ENCODE measurements around the gene RICTOR. TPM values are rescaled to one million over a fixed set of nuclear protein-coding genes. Genes with fewer than 3 reads are reported as not detected.

The RICTOR gene
- total RNA-seq, 1 donor from 2014 or later = 35.3 TPM

- peaks cover 5% of the 10 kb centered on the region for H3K27me3 Mint-ChIP-seq (ENCODE audit: unreplicated experiment)
- H3K4me3 Mint-ChIP-seq (ENCODE audit: unreplicated experiment) = no peak overlapping the region
- no peak overlapping the region for H3K27ac Mint-ChIP-seq (ENCODE audit: unreplicated experiment)
- no peak for DNase-seq (ENCODE audit: low spot score)
- no peaks in the 10 kb centered on the region for H3K4me1 Mint-ChIP-seq (ENCODE audit: unreplicated experiment)
- peaks cover 19% of the 10 kb centered on the region for H3K36me3 Mint-ChIP-seq (ENCODE audit: low read depth, unreplicated experiment)
- TF ChIP-seq CTCF (IDR thresholded peaks at IDR 0.05; ENCODE audit: unreplicated experiment) = no peak
- peaks cover 9% of the 10 kb centered on the region for H3K9me3 Mint-ChIP-seq (ENCODE audit: unreplicated experiment)
These were observed 162.3 kb downstream of the RICTOR start for GRCh38 chr5:38911933-38912332.

- H3K4me1 Mint-ChIP-seq (ENCODE audit: unreplicated experiment) = no peaks in the 10 kb centered on the region
- peaks cover 5% of the 10 kb centered on the region for H3K27me3 Mint-ChIP-seq (ENCODE audit: unreplicated experiment)
- H3K9me3 Mint-ChIP-seq (ENCODE audit: unreplicated experiment) = peaks cover 9% of the 10 kb centered on the region
- no peak overlapping the region for H3K4me3 Mint-ChIP-seq (ENCODE audit: unreplicated experiment)
- no peak overlapping the region for H3K27ac Mint-ChIP-seq (ENCODE audit: unreplicated experiment)
- peaks cover 40% of the 10 kb centered on the region for H3K36me3 Mint-ChIP-seq (ENCODE audit: low read depth, unreplicated experiment)
- DNase-seq (ENCODE audit: low spot score) = no peak
- TF ChIP-seq CTCF (IDR thresholded peaks at IDR 0.05; ENCODE audit: unreplicated experiment) = no peak
These were observed 167.7 kb downstream of the RICTOR start for GRCh38 chr5:38906503-38906902.

GRCh38 chr5:38905516-38905915 lies 168.7 kb downstream of the RICTOR start:
- H3K27ac Mint-ChIP-seq (ENCODE audit: unreplicated experiment) = no peak overlapping the region
- no peaks in the 10 kb centered on the region for H3K4me1 Mint-ChIP-seq (ENCODE audit: unreplicated experiment)
- DNase-seq (ENCODE audit: low spot score) = no peak
- TF ChIP-seq CTCF (IDR thresholded peaks at IDR 0.05; ENCODE audit: unreplicated experiment) = no peak
- H3K4me3 Mint-ChIP-seq (ENCODE audit: unreplicated experiment) = no peak overlapping the region
- peaks cover 4% of the 10 kb centered on the region for H3K9me3 Mint-ChIP-seq (ENCODE audit: unreplicated experiment)
- H3K36me3 Mint-ChIP-seq (ENCODE audit: low read depth, unreplicated experiment) = peaks cover 39% of the 10 kb centered on the region
- peaks cover 5% of the 10 kb centered on the region for H3K27me3 Mint-ChIP-seq (ENCODE audit: unreplicated experiment)

- Mint-ChIP-seq H3K4me3 (ENCODE audit: unreplicated experiment) (no peak overlapping the region), H3K4me1 (ENCODE audit: unreplicated experiment) (no peaks in the 10 kb centered on the region), H3K27ac (ENCODE audit: unreplicated experiment) (no peak overlapping the region), H3K27me3 (ENCODE audit: unreplicated experiment) (no peaks in the 10 kb centered on the region), H3K9me3 (ENCODE audit: unreplicated experiment) (no peaks in the 10 kb centered on the region), H3K36me3 (ENCODE audit: low read depth, unreplicated experiment) (peaks cover 25% of the 10 kb centered on the region)
- DNase-seq (ENCODE audit: low spot score) = no peak
- no peak for TF ChIP-seq CTCF (IDR thresholded peaks at IDR 0.05; ENCODE audit: unreplicated experiment)
These were observed 174.3 kb downstream of the RICTOR start for GRCh38 chr5:38899936-38900335.

- peaks cover 2% of the 10 kb centered on the region for H3K27me3 Mint-ChIP-seq (ENCODE audit: unreplicated experiment)
- DNase-seq (ENCODE audit: low spot score) = no peak
- peaks cover 7% of the 10 kb centered on the region for H3K9me3 Mint-ChIP-seq (ENCODE audit: unreplicated experiment)
- TF ChIP-seq CTCF (IDR thresholded peaks at IDR 0.05; ENCODE audit: unreplicated experiment) = no peak
- H3K4me3 Mint-ChIP-seq (ENCODE audit: unreplicated experiment) = no peak overlapping the region
- no peak overlapping the region for H3K27ac Mint-ChIP-seq (ENCODE audit: unreplicated experiment)
- H3K4me1 Mint-ChIP-seq (ENCODE audit: unreplicated experiment) = no peaks in the 10 kb centered on the region
- peaks cover 3% of the 10 kb centered on the region for H3K36me3 Mint-ChIP-seq (ENCODE audit: low read depth, unreplicated experiment)
These were observed 177.4 kb downstream of the RICTOR start for GRCh38 chr5:38896760-38897159.

All from endothelial cell (in vitro differentiated cells).